OCI-LY7 (cell line): ENCODE data around the gene MAB21L3. TPM values are rescaled to one million over a fixed set of nuclear protein-coding genes. Genes with fewer than 3 reads are reported as not detected.

Experiments used
- BruUV-seq: library from RNA; stranded (reverse); fragments of 400-500 nt; replicated peaks from 2 replicates; lab custom pipeline; 2021; lab: Mats Ljungman, UMichigan
- CTCF ChIA-PET: fragments of 300-600 bp; sonication (Branson Sonifier 250); formaldehyde crosslinking; loops from one replicate; lab custom pipeline; 2022; ENCODE audit warnings: antibody characterized with exemption; ENCODE audit not compliant: unreplicated experiment; lab: Charles Lee
- POLR2A ChIA-PET: fragments of 300-600 bp; sonication (Branson Sonifier 250); formaldehyde crosslinking; loops from one replicate; lab custom pipeline; 2022; ENCODE audit warnings: antibody characterized with exemption; lab: Charles Lee
- DNase-seq: peaks from one replicate; pipeline ENCODE4 v3.0.0-alpha.2; 2015; ENCODE audit warnings: low spot score
- H2AFZ ChIP-seq: fragments of 200-600 bp; sonication (generic), shearing (Covaris generic); 2 replicates; pipeline ENCODE4 v1.6.1; 2014; ENCODE audit warnings: mild to moderate bottlenecking, antibody characterized with exemption, low read length, moderate library complexity
- H3K27ac ChIP-seq: fragments of 200-600 bp; sonication (generic); 2 replicates; pipeline ENCODE4 v1.5.1; 2014; ENCODE audit warnings: mixed run types, low read depth, mild to moderate bottlenecking, moderate library complexity, low read length, inconsistent platforms; ENCODE audit not compliant: poor library complexity, severe bottlenecking
- H3K36me3 ChIP-seq: fragments of 200-600 bp; sonication (generic); 2 replicates; pipeline ENCODE4 v1.6.1; 2014; ENCODE audit warnings: mild to moderate bottlenecking, antibody characterized with exemption, low read length, moderate library complexity, mixed read lengths; ENCODE audit not compliant: insufficient read depth
- H3K4me1 ChIP-seq: fragments of 200-600 bp; sonication (generic); 2 replicates; pipeline ENCODE4 v1.5.1; 2014; ENCODE audit warnings: mild to moderate bottlenecking, low read length; ENCODE audit not compliant: insufficient read depth, poor library complexity, severe bottlenecking
- H3K4me2 ChIP-seq: fragments of 200-600 bp; sonication (generic); 2 replicates; pipeline ENCODE4 v1.6.1; 2014; ENCODE audit warnings: mild to moderate bottlenecking, low read length
- H3K4me3 ChIP-seq: fragments of 200-600 bp; sonication (generic); 2 replicates; pipeline ENCODE4 v1.5.1; 2014; ENCODE audit warnings: mild to moderate bottlenecking, low read depth, low read length; ENCODE audit not compliant: poor library complexity, severe bottlenecking
- H3K79me2 ChIP-seq: fragments of 200-600 bp; sonication (generic); 2 replicates; pipeline ENCODE4 v1.6.1; 2016; ENCODE audit warnings: low read depth, mild to moderate bottlenecking, low read length, moderate library complexity, mixed read lengths; ENCODE audit not compliant: insufficient read depth
- H3K9me2 ChIP-seq: fragments of 200-600 bp; sonication (generic); 2 replicates; pipeline ENCODE4 v1.6.1; 2016; ENCODE audit warnings: mild to moderate bottlenecking, low read length, mixed read lengths; ENCODE audit not compliant: insufficient read depth
- H3K9me3 ChIP-seq: fragments of 200-600 bp; sonication (generic); 2 replicates; pipeline ENCODE4 v1.6.1; 2014; ENCODE audit warnings: mild to moderate bottlenecking, mixed run types, low read length, mixed read lengths
- H4K20me1 ChIP-seq: fragments of 200-600 bp; sonication (generic); 2 replicates; pipeline ENCODE4 v1.6.1; 2014; ENCODE audit warnings: mild to moderate bottlenecking, antibody characterized with exemption, low read length, moderate library complexity, mixed read lengths; ENCODE audit not compliant: insufficient read depth
- CTCF ChIP-seq: fragments of 200-600 bp; sonication (generic); conservative IDR thresholded peaks from 2 replicates; pipeline ENCODE4 v1.5.1; 2014; ENCODE audit warnings: mild to moderate bottlenecking, antibody characterized with exemption, low read length, moderate library complexity, mixed read lengths
- EZH2phosphoT487 ChIP-seq: fragments of 200-600 bp; sonication (generic); IDR thresholded peaks from 2 replicates; pipeline ENCODE4 v1.6.1; 2018; ENCODE audit warnings: low read depth, borderline replicate concordance, mild to moderate bottlenecking, mixed run types, antibody characterized with exemption, low read length, moderate library complexity, mixed read lengths
- intact Hi-C: fragments of 100-400 bp; cut with micrococcal nuclease; formaldehyde crosslinking; loops from one replicate; pipeline ENCODE4 v1.10.0; 2022; ENCODE audit not compliant: unreplicated experiment
- total RNA-seq, 2 experiments: library from RNA; depleted of rRNA in 1 of 2; stranded (reverse); fragments of >200 nt in 1 of 2; shearing (Covaris generic) in 1 of 2; gene quantifications; 2 replicates each; pipeline ENCODE4 v1.2.3, GENCODE V29; 2014 to 2022

MAB21L3 gene
- total RNA-seq, 2 experiments from 2014 or later = not detected

GRCh38 chr1:116170721-116171589, 59.8 kb downstream of the MAB21L3 start:
- no peak overlapping the region for H2AFZ ChIP-seq
- no peaks in the 10 kb centered on the region for H3K9me2 ChIP-seq
- H3K79me2 ChIP-seq = no peaks in the 10 kb centered on the region
- POLR2A ChIA-PET = no interaction called here
- intact Hi-C loops = no loop called here
- no peaks in the 10 kb centered on the region for H4K20me1 ChIP-seq
- TF ChIP-seq EZH2phosphoT487 = no peak
- TF ChIP-seq CTCF = no peak
- no peak overlapping the region for H3K4me3 ChIP-seq
- peaks cover 14% of the 10 kb centered on the region for H3K4me1 ChIP-seq
- H3K4me2 ChIP-seq = no peak overlapping the region
- no peaks in the 10 kb centered on the region for H3K36me3 ChIP-seq
- DNase-seq = no peak
- no peak overlapping the region for H3K27ac ChIP-seq
- no peaks in the 10 kb centered on the region for H3K9me3 ChIP-seq
- CTCF ChIA-PET = no interaction called here
- no TSS peak for BruUV-seq

GRCh38 chr1:116172666-116173065, 61.5 kb downstream of the MAB21L3 start:
- ChIA-PET POLR2A (no interaction called here), CTCF (no interaction called here)
- H3K36me3 ChIP-seq = no peaks in the 10 kb centered on the region

More at GRCh38 chr1:116172666-116173065, 61.5 kb downstream of the MAB21L3 start:
- Histone ChIP-seq H3K79me2 (no peaks in the 10 kb centered on the region), H3K9me3 (no peaks in the 10 kb centered on the region), H3K9me2 (no peaks in the 10 kb centered on the region), H2AFZ (no peak overlapping the region), H3K4me1 (peaks cover 16% of the 10 kb centered on the region), H3K27ac (no peak overlapping the region), H3K4me2 (no peak overlapping the region), H4K20me1 (no peaks in the 10 kb centered on the region), H3K4me3 (no peak overlapping the region)
- no peak for DNase-seq
- no peak for TF ChIP-seq EZH2phosphoT487
- no peak for TF ChIP-seq CTCF
- no TSS peak for BruUV-seq
- intact Hi-C loops = no loop called here
